Measurements from ENCODE around the gene FMN2. TPM values are rescaled to one million over a fixed set of nuclear protein-coding genes. Genes with fewer than 3 reads are reported as not detected.

The FMN2 gene
- total RNA-seq, 1 donor from 2014 or later: 13.2 TPM

DNA sequence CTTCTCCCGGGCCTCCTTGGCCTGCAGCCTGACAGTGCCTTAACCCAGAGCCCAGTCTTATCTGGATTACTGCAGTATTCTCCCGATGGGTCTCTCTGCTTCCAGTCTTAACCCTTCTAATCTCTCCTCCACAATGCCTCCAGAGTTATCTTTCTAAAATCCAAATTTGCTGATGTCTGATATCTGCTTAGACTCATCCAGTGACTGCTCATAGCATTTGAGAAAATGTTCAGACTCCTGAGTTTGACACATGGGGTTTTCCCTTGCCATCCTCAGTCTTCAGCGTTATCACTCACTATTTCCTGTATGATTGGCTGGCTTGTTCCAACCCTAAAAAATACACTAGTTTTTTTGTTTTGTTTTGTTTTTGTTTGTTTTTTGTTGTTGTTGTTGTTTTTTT lies 102.0 kb downstream of the FMN2 start:
- no peaks in the 10 kb centered on the region for H3K9me3 Mint-ChIP-seq
- no peak for DNase-seq (ENCODE audit: low read depth, low spot score)
- no peaks in the 10 kb centered on the region for H3K27me3 Mint-ChIP-seq (ENCODE audit: low read depth)
- H3K4me1 Mint-ChIP-seq: no peaks in the 10 kb centered on the region
- H3K27ac Mint-ChIP-seq (ENCODE audit: unreplicated experiment): no peak overlapping the region
- H3K4me3 Mint-ChIP-seq: no peak overlapping the region
- TF ChIP-seq CTCF (conservative IDR thresholded peaks at IDR 0.05): no peak
- no peaks in the 10 kb centered on the region for H3K36me3 Mint-ChIP-seq (ENCODE audit: low read depth)

DNA sequence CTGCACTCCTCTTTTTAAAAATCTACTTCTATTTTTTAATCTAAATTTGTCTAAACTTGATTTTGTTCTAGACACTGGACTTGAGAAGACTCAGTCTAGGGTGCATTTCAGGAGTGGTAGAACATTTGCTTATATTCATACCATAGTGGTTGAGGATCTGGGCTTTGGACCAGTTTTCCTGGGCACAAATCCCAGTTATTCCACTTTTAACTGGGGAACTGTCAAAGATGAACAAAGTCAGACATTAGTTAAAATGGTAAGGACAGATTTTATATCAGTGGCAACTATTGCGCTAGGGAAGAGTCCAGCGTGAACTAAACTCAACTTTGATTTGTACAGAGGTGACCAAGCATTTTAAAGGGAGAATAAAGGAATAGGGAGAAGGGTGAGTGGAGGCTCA lies 102.4 kb downstream of the FMN2 start:
- Mint-ChIP-seq H3K4me3 (no peak overlapping the region), H3K27me3 (ENCODE audit: low read depth) (no peaks in the 10 kb centered on the region), H3K9me3 (no peaks in the 10 kb centered on the region), H3K36me3 (ENCODE audit: low read depth) (no peaks in the 10 kb centered on the region), H3K4me1 (no peaks in the 10 kb centered on the region), H3K27ac (ENCODE audit: unreplicated experiment) (no peak overlapping the region)
- TF ChIP-seq CTCF (conservative IDR thresholded peaks at IDR 0.05): no peak
- no peak for DNase-seq (ENCODE audit: low read depth, low spot score)

DNA sequence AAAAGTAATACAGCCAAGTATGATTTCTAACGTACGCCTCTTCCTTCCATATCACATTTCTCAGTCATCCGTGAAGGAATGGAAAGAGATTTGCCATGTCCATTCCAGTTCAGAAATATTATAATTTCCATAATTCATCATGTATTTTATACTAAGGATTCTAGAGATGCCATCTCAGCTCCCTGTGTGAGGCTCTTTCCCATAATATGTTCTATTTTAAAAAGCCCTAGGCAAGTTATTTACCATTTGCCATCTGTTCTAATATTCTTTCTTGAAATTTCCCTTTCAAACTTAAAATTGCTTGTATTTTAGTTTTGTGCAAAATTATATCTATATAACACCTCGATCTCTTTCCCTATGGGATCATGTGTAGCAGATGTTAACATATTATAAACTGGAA lies 106.7 kb downstream of the FMN2 start:
- Mint-ChIP-seq H3K27ac (ENCODE audit: unreplicated experiment) (no peak overlapping the region), H3K4me1 (no peaks in the 10 kb centered on the region), H3K9me3 (peaks cover 11% of the 10 kb centered on the region), H3K27me3 (ENCODE audit: low read depth) (no peaks in the 10 kb centered on the region), H3K4me3 (no peak overlapping the region), H3K36me3 (ENCODE audit: low read depth) (peaks cover 18% of the 10 kb centered on the region)
- DNase-seq (ENCODE audit: low read depth, low spot score): no peak
- no peak for TF ChIP-seq CTCF (conservative IDR thresholded peaks at IDR 0.05)

- no peaks in the 10 kb centered on the region for H3K4me1 Mint-ChIP-seq
- no peak overlapping the region for H3K27ac Mint-ChIP-seq (ENCODE audit: unreplicated experiment)
- TF ChIP-seq CTCF (conservative IDR thresholded peaks at IDR 0.05): no peak
- no peak overlapping the region for H3K4me3 Mint-ChIP-seq
- no peak for DNase-seq (ENCODE audit: low read depth, low spot score)
- H3K36me3 Mint-ChIP-seq (ENCODE audit: low read depth): peaks cover 19% of the 10 kb centered on the region
- H3K27me3 Mint-ChIP-seq (ENCODE audit: low read depth): no peaks in the 10 kb centered on the region
- peaks cover 11% of the 10 kb centered on the region for H3K9me3 Mint-ChIP-seq
These were observed 108.3 kb downstream of the FMN2 start for GRCh38 chr1:240199758-240200645.

DNA sequence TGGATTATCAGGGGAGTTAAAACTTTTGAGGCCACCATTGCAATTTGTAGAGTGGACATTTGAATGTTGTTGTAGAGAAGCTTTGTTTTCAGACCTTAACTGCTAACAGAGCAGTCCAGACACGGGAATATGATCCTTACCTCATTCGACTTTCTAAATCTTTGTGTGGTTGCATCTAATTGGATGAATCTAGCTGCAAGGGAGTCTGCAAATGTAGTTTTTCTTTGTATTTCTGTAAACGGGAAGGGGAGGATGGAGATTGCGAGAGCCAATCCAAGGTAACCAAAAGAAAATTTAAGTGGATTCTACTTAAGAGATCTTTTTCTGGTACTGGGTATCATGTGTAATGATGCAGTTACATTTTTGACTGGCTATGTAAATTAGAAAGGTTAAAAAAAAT lies 110.2 kb downstream of the FMN2 start:
- no peaks in the 10 kb centered on the region for H3K27me3 Mint-ChIP-seq (ENCODE audit: low read depth)
- H3K4me1 Mint-ChIP-seq: no peaks in the 10 kb centered on the region
- peaks cover 11% of the 10 kb centered on the region for H3K9me3 Mint-ChIP-seq
- no peak overlapping the region for H3K4me3 Mint-ChIP-seq
- no peak overlapping the region for H3K27ac Mint-ChIP-seq (ENCODE audit: unreplicated experiment)
- TF ChIP-seq CTCF (conservative IDR thresholded peaks at IDR 0.05): no peak
- no peak for DNase-seq (ENCODE audit: low read depth, low spot score)
- H3K36me3 Mint-ChIP-seq (ENCODE audit: low read depth): peaks cover 21% of the 10 kb centered on the region
